Peyer's patch (tissue), 4 donors: Measurements from ENCODE around the gene NCDN.

Experiments
- CTCF ChIP-seq, 6 experiments: fragments of 450-650 bp in 4 of 6; fragments of 200-600 bp in 2 of 6; sonication (generic) in 1 of 6; IDR thresholded peaks; one replicate each; pipeline ENCODE4 v1.5.1; 2017 to 2019; ENCODE audit warnings: antibody characterized with exemption in 6 of 6, mild to moderate bottlenecking in 3 of 6, moderate library complexity in 1 of 6
- POLR2A ChIP-seq, 2 donors: fragments of 450-650 bp; IDR thresholded peaks; one replicate each; pipeline ENCODE4 v1.5.1; 2017; ENCODE audit warnings: antibody characterized with exemption in 2 of 2, mild to moderate bottlenecking in 2 of 2, moderate library complexity in 2 of 2

- TF ChIP-seq CTCF (IDR thresholded peaks at IDR 0.05) (no peak), POLR2A (IDR thresholded peaks at IDR 0.05) (no peak)
Observed at GRCh38 chr1:35605071-35605866, 47.7 kb downstream of the NCDN start.
